Sigmoid colon (tissue), 4 donors: ENCODE measurements around the gene SPARCL1.
"Not testable (repeated sequence)": the region's sequence is repeated elsewhere in the genome, so short reads cannot be mapped to it uniquely, and the experiment has no call there.

Experiments used
- EP300 ChIP-seq, 4 donors: sonication (generic); formaldehyde crosslinking; IDR thresholded peaks; one replicate each; pipeline ENCODE4 v1.6.1; 2017; ENCODE audit warnings: antibody characterized with exemption in 4 of 4
- POLR2A ChIP-seq, 2 donors: fragments of 450-650 bp; IDR thresholded peaks; one replicate each; pipeline ENCODE4 v1.6.1; 2016; ENCODE audit warnings: antibody characterized with exemption in 2 of 2, mild to moderate bottlenecking in 2 of 2, moderate library complexity in 2 of 2

- not testable (repeated sequence) for TF ChIP-seq EP300, POLR2A (IDR thresholded peaks at IDR 0.05)
Observed at GRCh38 chr4:87424099-87424543, 105.1 kb downstream of the SPARCL1 start.
